Trophoblast cell (in vitro differentiated cells and primary cell): ENCODE results near the gene HOXA9.
A peak's percentile ranks its signal among the peaks of the same experiment; 100 is the strongest.

ENCODE experiments used
- DNase-seq, 2 donors: peaks; one replicate each; pipeline ENCODE4 v3.0.0-alpha.2; 2016
- H2AFZ ChIP-seq: 2 replicates; pipeline ENCODE4 v1.6.1; 2013; ENCODE audit warnings: low read length, moderate library complexity, mild to moderate bottlenecking; ENCODE audit not compliant: insufficient read depth, poor library complexity
- H2AK5ac ChIP-seq: 2 replicates; pipeline ENCODE4 v1.6.1; 2013; ENCODE audit warnings: mild to moderate bottlenecking, low read length
- H2BK120ac ChIP-seq: 2 replicates; pipeline ENCODE4 v1.6.1; 2013; ENCODE audit warnings: low read length, mild to moderate bottlenecking, moderate library complexity; ENCODE audit not compliant: insufficient read depth, poor library complexity
- H2BK12ac ChIP-seq: 2 replicates; pipeline ENCODE4 v1.6.1; 2013; ENCODE audit warnings: mild to moderate bottlenecking, low read length, moderate library complexity
- H2BK5ac ChIP-seq: 2 replicates; pipeline ENCODE4 v1.6.1; 2013; ENCODE audit warnings: low read length, low read depth, moderate library complexity, mild to moderate bottlenecking; ENCODE audit not compliant: poor library complexity
- H3K14ac ChIP-seq: 2 replicates; pipeline ENCODE4 v1.6.1; 2013; ENCODE audit warnings: mild to moderate bottlenecking, low read length
- H3K18ac ChIP-seq: 2 replicates; pipeline ENCODE4 v1.6.1; 2013; ENCODE audit warnings: mild to moderate bottlenecking, low read length
- H3K23ac ChIP-seq: 2 replicates; pipeline ENCODE4 v1.6.1; 2013; ENCODE audit warnings: low read length
- H3K27ac ChIP-seq: 2 replicates; pipeline ENCODE4 v1.5.1; 2013; ENCODE audit warnings: low read depth, mild to moderate bottlenecking, inconsistent platforms, low read length, moderate library complexity
- H3K27me3 ChIP-seq: 2 replicates; pipeline ENCODE4 v1.6.1; 2013; ENCODE audit warnings: inconsistent platforms, mild to moderate bottlenecking, low read length, moderate library complexity; ENCODE audit not compliant: insufficient read depth
- H3K36me3 ChIP-seq, 2 experiments: 1 replicate in 1 of 2; 2 replicates in 1 of 2; pipeline ENCODE4 v1.6.1; 2013; ENCODE audit warnings: low read length in 2 of 2, mild to moderate bottlenecking in 2 of 2, moderate library complexity in 1 of 2; ENCODE audit not compliant: insufficient read depth in 2 of 2, control insufficient read depth in 1 of 2
- H3K4ac ChIP-seq: 2 replicates; pipeline ENCODE4 v1.6.1; 2013; ENCODE audit warnings: low read depth, mild to moderate bottlenecking, low read length, moderate library complexity
- H3K4me1 ChIP-seq, 2 experiments: 1 replicate in 1 of 2; 2 replicates in 1 of 2; pipeline ENCODE4 v1.6.1; 2013; ENCODE audit warnings: low read length in 2 of 2, mild to moderate bottlenecking in 2 of 2, moderate library complexity in 1 of 2; ENCODE audit not compliant: insufficient read depth in 2 of 2, control insufficient read depth in 1 of 2
- H3K4me2 ChIP-seq: 2 replicates; pipeline ENCODE4 v1.6.1; 2013; ENCODE audit warnings: inconsistent platforms, mild to moderate bottlenecking, low read length, moderate library complexity
- H3K4me3 ChIP-seq: 2 replicates; pipeline ENCODE4 v1.5.1; 2013; ENCODE audit warnings: mild to moderate bottlenecking, low read depth, low read length, inconsistent platforms
- H3K79me1 ChIP-seq: one replicate; pipeline ENCODE4 v1.6.1; 2013; ENCODE audit warnings: low read length
- H3K79me2 ChIP-seq: 2 replicates; pipeline ENCODE4 v1.6.1; 2013; ENCODE audit warnings: low read length, mild to moderate bottlenecking; ENCODE audit not compliant: control insufficient read depth, insufficient read depth, poor library complexity
- H3K9ac ChIP-seq: 2 replicates; pipeline ENCODE4 v1.6.1; 2013; ENCODE audit warnings: mild to moderate bottlenecking, low read length
- H3K9me3 ChIP-seq: 2 replicates; pipeline ENCODE4 v1.6.1; 2013; ENCODE audit warnings: low read depth, mild to moderate bottlenecking, control low read depth, inconsistent platforms, low read length; ENCODE audit not compliant: insufficient read depth
- H4K12ac ChIP-seq: 2 replicates; pipeline ENCODE4 v1.6.1; 2013; ENCODE audit warnings: low read depth, mild to moderate bottlenecking, low read length, moderate library complexity
- H4K8ac ChIP-seq: 2 replicates; pipeline ENCODE4 v1.6.1; 2013; ENCODE audit warnings: low read depth, mild to moderate bottlenecking, low read length, moderate library complexity
- H4K91ac ChIP-seq: one replicate; pipeline ENCODE4 v1.6.1; 2013; ENCODE audit warnings: low read depth, mild to moderate bottlenecking, low read length, moderate library complexity
- WGBS: extraction: QIAGEN DNeasy Blood & Tissue Kit; methylation state at CpG from one replicate; pipeline ENCODE4 v1.1.7; 2013; ENCODE audit warnings: missing lambda C conversion rate; ENCODE audit not compliant: insufficient read length, insufficient coverage; ENCODE audit errors: extremely low coverage; 5-methylcytosine and 5-hydroxymethylcytosine counted together

The HOXA9 gene

DNA sequence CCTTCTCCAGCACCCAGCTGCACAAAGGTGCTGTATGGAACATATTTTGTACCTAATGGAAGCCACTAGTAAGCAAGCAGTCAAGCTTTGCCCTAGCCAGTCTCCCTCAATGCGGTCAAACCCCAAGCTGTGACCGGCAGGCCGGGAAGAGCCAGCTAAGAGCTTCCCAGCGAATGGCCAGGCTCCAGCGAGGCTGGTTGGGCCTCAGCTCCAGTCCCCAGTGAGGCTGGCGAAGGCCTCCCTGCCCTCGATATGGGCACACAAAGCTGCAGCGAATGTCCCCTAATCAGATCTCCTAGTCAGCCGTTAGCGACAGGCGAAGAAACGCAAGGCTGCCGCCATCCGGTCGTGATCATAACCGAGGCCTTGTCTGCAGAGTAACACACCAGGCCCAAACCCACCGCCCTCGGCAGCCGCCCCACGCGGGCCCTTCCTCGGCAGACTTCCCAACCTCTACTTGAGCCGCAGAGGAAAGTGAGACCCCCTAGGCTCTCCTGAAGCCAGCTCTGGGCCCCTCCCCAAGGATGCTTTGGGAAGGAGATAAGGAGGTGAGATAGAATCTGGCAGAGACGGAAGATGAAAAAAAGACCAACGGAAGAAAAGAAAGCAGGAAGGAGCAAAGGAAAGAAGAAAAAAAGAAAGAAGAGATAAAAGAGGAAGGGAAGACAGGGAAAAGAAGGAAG lies 3.1 kb upstream of the HOXA9 start:
- H2AFZ ChIP-seq = no peak overlapping the region
- no CpG with 5 or more reads among the region's 25 CpGs for WGBS
- H4K12ac ChIP-seq = no peak overlapping the region
- H3K4me3 ChIP-seq = no peak overlapping the region
- peaks cover 91% of the 10 kb centered on the region for H3K27me3 ChIP-seq
- H3K4ac ChIP-seq = no peak overlapping the region
- no peak overlapping the region for H2BK5ac ChIP-seq
- no peak overlapping the region for H3K14ac ChIP-seq
- H3K27ac ChIP-seq = no peak overlapping the region
- H3K9me3 ChIP-seq = peaks cover 47% of the 10 kb centered on the region
- DNase-seq = no peak
- no peaks in the 10 kb centered on the region for H3K79me2 ChIP-seq
- H3K4me1 ChIP-seq = peaks cover 4 to 13% of the 10 kb centered on the region in 2 experiments
- H3K18ac ChIP-seq = no peak overlapping the region
- H4K8ac ChIP-seq = no peak overlapping the region
- H2BK120ac ChIP-seq = no peak overlapping the region
- H3K4me2 ChIP-seq = no peak overlapping the region
- H3K36me3 ChIP-seq = no peaks in the 10 kb centered on the region
- H3K79me1 ChIP-seq = no peaks in the 10 kb centered on the region
- no peak overlapping the region for H4K91ac ChIP-seq
- H3K23ac ChIP-seq = no peak overlapping the region
- no peak overlapping the region for H2BK12ac ChIP-seq
- no peak overlapping the region for H3K9ac ChIP-seq
- no peak overlapping the region for H2AK5ac ChIP-seq

DNA sequence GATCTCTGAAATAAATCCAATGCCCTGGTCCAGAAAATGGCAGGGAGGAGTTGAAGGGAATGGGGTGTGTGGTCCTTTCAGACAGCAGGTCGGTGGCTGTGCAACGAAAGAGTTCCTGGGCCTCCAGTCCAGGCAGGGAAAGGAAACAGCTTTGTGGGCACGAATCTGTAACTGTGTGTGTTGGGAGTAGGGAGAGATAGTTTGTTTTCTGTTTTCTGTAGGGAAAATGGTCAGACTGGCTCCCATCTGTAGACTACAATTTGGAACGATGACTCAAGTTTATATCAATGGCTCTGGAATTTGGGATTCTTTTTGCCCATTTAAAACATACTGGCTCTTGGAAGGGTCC lies 2.6 kb upstream of the HOXA9 start:
- H3K27ac ChIP-seq = no peak overlapping the region
- H3K9ac ChIP-seq = no peak overlapping the region
- no peak overlapping the region for H3K4ac ChIP-seq
- no CpG with 5 or more reads among the region's 4 CpGs for WGBS
- H2AK5ac ChIP-seq = no peak overlapping the region
- no peak overlapping the region for H3K4me3 ChIP-seq
- H3K79me2 ChIP-seq = no peaks in the 10 kb centered on the region
- no peak overlapping the region for H3K23ac ChIP-seq
- H2BK12ac ChIP-seq = no peak overlapping the region
- H3K27me3 ChIP-seq = peaks cover 88% of the 10 kb centered on the region
- H4K91ac ChIP-seq = no peak overlapping the region
- no peak overlapping the region for H3K18ac ChIP-seq
- H3K79me1 ChIP-seq = no peaks in the 10 kb centered on the region
- no peak for DNase-seq
- peaks cover 4 to 8% of the 10 kb centered on the region in 2 experiments for H3K4me1 ChIP-seq
- H4K12ac ChIP-seq = no peak overlapping the region
- H2BK120ac ChIP-seq = no peak overlapping the region
- H4K8ac ChIP-seq = no peak overlapping the region
- H3K14ac ChIP-seq = no peak overlapping the region
- peaks cover 42% of the 10 kb centered on the region for H3K9me3 ChIP-seq
- no peak overlapping the region for H3K4me2 ChIP-seq
- H2AFZ ChIP-seq = no peak overlapping the region
- H3K36me3 ChIP-seq = no peaks in the 10 kb centered on the region
- no peak overlapping the region for H2BK5ac ChIP-seq

DNA sequence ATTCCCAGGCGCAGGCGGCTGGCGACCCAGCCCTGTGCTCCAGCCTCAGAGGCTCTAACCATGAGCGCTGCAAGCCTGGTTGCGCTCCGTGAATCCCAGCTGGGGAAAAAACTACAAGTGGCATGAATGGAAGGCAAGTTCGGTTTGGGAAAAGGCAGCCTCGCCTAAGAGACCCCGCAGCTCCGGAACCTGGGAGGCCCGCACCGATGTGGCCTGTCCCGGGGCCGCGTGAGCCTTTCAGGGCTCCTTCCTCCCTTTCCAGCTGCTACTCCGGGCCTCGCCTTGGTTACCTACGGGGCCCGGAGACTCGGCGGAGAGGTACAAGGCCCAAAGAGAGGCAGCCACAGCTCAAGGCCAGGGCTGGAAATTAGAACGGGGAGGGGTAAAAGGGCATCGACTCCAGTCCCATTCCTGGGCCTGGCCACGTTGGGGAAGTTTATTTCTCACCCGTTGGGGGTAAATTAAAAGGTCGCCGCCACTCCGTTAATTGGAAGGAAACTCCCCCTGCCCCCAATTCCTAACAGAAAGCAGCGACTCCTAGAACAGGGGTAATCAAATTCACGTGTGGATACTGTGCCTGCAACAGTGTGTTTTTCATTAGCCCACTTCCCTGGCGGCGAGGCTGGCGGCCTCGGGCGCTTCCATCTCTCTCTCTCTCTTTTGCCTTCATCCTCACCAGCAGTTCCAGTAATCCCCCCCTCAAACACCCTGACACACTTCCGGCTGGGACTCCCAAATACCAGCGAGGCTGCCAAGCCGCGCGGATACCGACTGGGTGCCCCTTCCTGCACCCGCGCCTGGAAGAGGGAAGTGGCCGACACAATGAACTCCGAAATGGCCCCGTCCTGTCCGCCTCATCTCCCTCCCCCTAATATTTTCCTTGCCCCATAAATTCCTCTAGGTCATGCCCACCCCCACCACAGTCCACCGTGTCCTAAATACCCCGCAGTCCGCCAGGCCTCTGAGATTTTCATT lies 1.5 kb upstream of the HOXA9 start:
- Histone ChIP-seq H3K14ac (no peak overlapping the region), H3K9ac (no peak overlapping the region), H3K79me2 (no peaks in the 10 kb centered on the region), H3K23ac (no peak overlapping the region), H4K8ac (no peak overlapping the region), H3K4me3 (no peak overlapping the region), H3K36me3 (no peaks in the 10 kb centered on the region), H2AFZ (no peak overlapping the region), H3K79me1 (no peaks in the 10 kb centered on the region), H3K27ac (no peak overlapping the region), H3K9me3 (peaks cover 37% of the 10 kb centered on the region), H2BK5ac (no peak overlapping the region), H2AK5ac (no peak overlapping the region), H4K12ac (no peak overlapping the region), H3K4me1 (peaks cover 4 to 8% of the 10 kb centered on the region in 2 experiments), H3K4me2 (no peak overlapping the region), H2BK120ac (no peak overlapping the region), H2BK12ac (no peak overlapping the region), H3K18ac (no peak overlapping the region), H4K91ac (no peak overlapping the region), H3K4ac (no peak overlapping the region), H3K27me3 (peaks cover 81% of the 10 kb centered on the region)
- DNase-seq = no peak
- no CpG with 5 or more reads among the region's 50 CpGs for WGBS

GRCh38 chr7:27165996-27166530 lies 726 bp upstream of the HOXA9 start:
- Histone ChIP-seq H2BK12ac (no peak overlapping the region), H3K79me1 (no peaks in the 10 kb centered on the region), H2BK120ac (no peak overlapping the region), H3K27ac (no peak overlapping the region), H4K12ac (no peak overlapping the region), H3K23ac (no peak overlapping the region), H3K36me3 (no peaks in the 10 kb centered on the region), H3K9me3 (peaks cover 35% of the 10 kb centered on the region), H4K8ac (no peak overlapping the region), H3K9ac (no peak overlapping the region), H2AK5ac (no peak overlapping the region), H3K79me2 (no peaks in the 10 kb centered on the region), H4K91ac (no peak overlapping the region), H3K4me2 (no peak overlapping the region), H2AFZ (no peak overlapping the region), H3K4me3 (peak overlapping the region; percentile 33), H3K14ac (no peak overlapping the region), H2BK5ac (no peak overlapping the region), H3K18ac (no peak overlapping the region), H3K27me3 (peaks cover 79% of the 10 kb centered on the region), H3K4ac (no peak overlapping the region), H3K4me1 (peaks cover 3 to 6% of the 10 kb centered on the region in 2 experiments)
- no CpG with 5 or more reads among the region's 46 CpGs for WGBS
- no peak for DNase-seq
